Stimulated activated CD4-positive, alpha-beta T cell treated with anti-CD3 and anti-CD28 coated beads, Interleukin-1b, Interleukin-23, amount 100 ng/mL, for 48 hours (primary cell): ENCODE measurements around the gene ABCA2.

Source experiments
- DNase-seq: peaks from one replicate; pipeline ENCODE4 v3.0.0-alpha.2; 2020

The ABCA2 gene

DNA sequence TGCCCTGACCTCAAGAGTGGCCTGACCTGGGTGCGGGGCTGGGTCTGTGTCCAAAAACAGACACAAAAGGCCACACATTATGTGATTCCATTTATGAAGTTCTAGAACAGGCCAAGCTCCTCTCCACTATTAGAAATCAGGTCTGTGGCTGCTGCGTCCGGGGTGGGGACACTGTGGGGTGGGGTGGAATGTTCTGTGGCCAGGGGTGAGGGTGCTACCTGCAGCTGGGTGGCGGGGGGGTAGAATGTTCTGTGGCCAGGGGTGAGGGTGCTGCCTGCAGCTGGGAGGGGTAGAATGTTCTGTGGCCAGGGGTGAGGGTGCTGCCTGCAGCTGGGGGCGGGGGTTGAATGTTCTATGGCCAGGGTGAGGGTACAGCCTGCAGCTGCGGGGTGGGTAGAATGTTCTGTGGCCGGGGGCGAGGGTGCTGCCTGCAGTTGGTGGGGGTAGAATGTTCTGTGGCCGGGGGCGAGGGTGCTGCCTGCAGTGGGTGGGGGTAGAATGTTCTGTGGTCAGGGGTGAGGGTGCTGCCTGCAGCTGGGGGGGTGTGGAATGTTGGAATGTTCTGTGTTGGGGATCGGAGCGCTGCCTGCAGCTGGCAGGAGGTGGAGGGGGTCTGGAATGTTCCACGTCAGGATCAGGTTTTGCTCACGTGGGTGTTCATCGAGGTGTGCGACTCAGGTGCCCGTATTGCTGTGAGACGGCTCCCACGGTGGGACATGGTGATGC is 67.7 kb downstream of the ABCA2 start:
- DNase-seq: no peak

DNA sequence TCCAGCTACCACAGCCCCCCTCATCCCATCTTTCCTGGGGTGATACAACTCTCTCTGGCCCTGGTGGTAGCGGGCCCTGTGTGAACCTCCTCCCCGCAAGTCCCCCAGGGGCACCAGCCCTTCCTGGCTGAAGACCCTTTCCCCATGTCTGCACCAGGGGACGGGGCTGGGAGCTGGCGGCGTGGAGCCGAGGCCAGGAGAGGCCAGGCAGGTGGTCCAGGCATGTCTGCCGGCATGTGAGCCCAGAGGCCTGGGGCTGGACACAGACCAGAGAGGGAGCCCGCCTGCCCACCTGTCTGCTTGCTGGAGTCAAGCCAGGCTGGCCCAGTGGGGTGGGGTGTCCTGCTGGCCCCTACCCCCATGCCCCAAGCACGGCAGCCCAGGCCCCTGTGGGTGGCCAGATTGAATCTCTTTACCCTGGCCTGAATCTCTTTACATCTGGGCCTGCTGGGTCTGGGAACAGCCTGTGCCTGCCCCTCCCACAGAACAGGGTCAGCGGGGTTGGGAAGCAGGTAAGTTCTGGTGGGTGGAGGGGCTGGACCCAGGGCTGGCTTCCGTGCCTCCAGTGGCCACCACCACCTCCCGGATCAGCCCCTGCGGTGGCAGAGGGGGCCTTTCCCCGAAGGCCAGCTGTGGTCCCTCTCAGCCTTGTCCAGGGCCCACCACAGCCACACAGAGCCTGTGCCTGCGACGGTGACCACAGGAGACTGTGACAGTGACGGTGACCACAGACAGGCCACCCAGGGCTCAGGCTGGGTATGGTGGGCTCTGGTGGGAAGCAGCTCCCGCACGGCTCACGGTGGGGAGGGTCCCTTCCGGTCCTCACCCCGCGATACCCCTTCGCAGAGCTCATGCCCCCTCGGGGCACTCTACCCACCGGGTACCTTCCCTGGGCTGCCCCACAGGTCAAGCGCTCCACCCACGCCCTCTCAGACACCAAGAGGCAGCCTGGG is 68.9 kb downstream of the ABCA2 start:
- DNase-seq: no peak

DNA sequence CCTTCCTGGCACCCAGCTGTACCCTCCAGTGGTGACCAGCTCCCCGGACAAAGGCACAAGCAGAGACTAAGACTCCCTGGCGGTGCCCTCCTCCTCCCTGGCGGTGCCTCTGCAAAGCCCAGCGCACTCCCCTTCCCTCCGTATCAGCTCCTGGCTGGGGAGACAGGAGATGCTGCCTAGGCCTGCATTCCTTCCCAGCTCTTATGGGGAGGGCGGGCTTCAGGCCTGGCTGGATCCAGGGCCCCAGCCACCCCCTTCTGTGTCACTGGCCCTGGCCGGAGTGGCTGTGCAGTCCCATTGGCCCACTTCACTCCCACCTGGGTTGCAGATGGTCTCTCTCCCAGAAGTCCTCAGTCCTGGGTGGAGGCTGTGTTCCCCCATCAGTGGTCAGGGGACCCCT is 69.6 kb downstream of the ABCA2 start:
- no peak for DNase-seq

DNA sequence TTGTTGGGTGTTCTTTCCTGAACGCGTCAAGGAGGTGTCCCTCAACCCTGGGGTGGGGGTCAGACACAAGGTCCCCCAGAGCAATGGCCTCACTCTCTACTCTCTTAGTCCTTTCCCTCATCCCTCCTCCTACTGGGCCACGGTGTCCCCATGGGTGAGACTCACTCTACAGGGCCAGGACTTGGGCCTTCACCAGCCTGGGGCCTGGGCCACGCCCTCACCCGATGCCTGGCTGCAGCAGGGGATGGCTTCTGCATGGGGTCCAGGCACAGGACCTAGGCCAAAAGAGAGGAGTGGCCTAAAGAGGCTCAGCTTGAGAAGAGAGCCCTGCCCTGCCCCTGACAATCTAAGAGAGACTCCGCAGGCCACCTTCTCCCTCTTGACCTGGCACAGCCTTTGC is 70.1 kb downstream of the ABCA2 start:
- DNase-seq: no peak

DNA sequence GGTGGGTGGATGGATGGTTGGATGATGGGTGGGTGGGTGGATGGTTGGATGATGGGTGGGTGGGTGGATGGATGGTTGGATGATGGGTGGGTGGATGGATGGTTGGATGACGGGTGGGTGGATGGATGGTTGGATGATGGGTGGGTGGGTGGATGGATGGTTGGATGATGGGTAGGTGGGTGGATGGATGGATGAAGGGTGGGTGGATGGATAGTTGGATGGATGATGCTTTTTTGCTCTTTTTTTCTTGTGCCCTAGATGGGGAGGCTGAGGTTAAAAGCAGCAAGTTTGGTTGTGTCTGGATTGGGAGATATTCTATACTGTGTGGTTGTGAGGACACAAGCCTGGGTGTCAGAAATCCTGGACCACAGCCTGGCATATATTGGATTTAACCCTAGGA is 70.6 kb downstream of the ABCA2 start:
- DNase-seq: no peak
